Immature natural killer cell (primary cell): ENCODE data around the gene C17orf50. TPM values are rescaled to one million over a fixed set of nuclear protein-coding genes. Genes with fewer than 3 reads are reported as not detected.
A peak's percentile ranks its signal among the peaks of the same experiment; 100 is the strongest.

Experiments
- DNase-seq, 3 donors: peaks; one replicate each; pipeline ENCODE4 v3.0.0; 2022; ENCODE audit warnings: mixed read lengths in 1 of 3
- H3K27ac Mint-ChIP-seq, 6 donors: one replicate each; pipeline ENCODE4 v1.8.0; 2020; ENCODE audit warnings: mixed read lengths in 6 of 6, mild to moderate bottlenecking in 5 of 6, inconsistent platforms in 4 of 6, moderate library complexity in 3 of 6
- H3K27me3 Mint-ChIP-seq, 3 donors: one replicate each; pipeline ENCODE4 v1.8.0; 2020 to 2021; ENCODE audit warnings: low read depth in 3 of 3, mild to moderate bottlenecking in 3 of 3, mixed read lengths in 3 of 3, moderate library complexity in 3 of 3, inconsistent platforms in 1 of 3
- H3K36me3 Mint-ChIP-seq, 3 donors: one replicate each; pipeline ENCODE4 v1.8.0; 2020; ENCODE audit warnings: mixed read lengths in 3 of 3, inconsistent platforms in 2 of 3, mild to moderate bottlenecking in 2 of 3
- H3K4me1 Mint-ChIP-seq, 2 donors: one replicate each; pipeline ENCODE4 v1.8.0; 2020; ENCODE audit warnings: inconsistent platforms in 2 of 2, mild to moderate bottlenecking in 2 of 2, mixed read lengths in 2 of 2, moderate library complexity in 1 of 2
- H3K4me3 Mint-ChIP-seq, 5 donors: one replicate each; pipeline ENCODE4 v1.8.0; 2020; ENCODE audit warnings: mild to moderate bottlenecking in 5 of 5, mixed read lengths in 5 of 5, inconsistent platforms in 3 of 5, moderate library complexity in 3 of 5
- H3K9me3 Mint-ChIP-seq, 6 donors: one replicate each; pipeline ENCODE4 v1.8.0; 2020; ENCODE audit warnings: mild to moderate bottlenecking in 6 of 6, mixed read lengths in 6 of 6, inconsistent platforms in 4 of 6, moderate library complexity in 3 of 6
- polyA plus RNA-seq, 3 donors: library from polyadenylated mRNA; unstranded; fragments of 300-500 nt; fragmentation: Illumina TruSeq; gene quantifications; one replicate each; pipeline ENCODE4 v1.2.3, GENCODE V29; 2021

C17orf50 gene
- polyA plus RNA-seq, 3 donors from 2014 or later = 0.28 to 0.34 TPM; not detected in 1

GRCh38 chr17:35790841-35791240, 30.2 kb downstream of the C17orf50 start:
- Mint-ChIP-seq H3K27ac (no peak overlapping the region), H3K9me3 (no peaks in the 10 kb centered on the region), H3K27me3 (peaks cover 7 to 14% (median 9%) of the 10 kb centered on the region in 3 donors), H3K36me3 (no peaks in the 10 kb centered on the region), H3K4me3 (no peak overlapping the region), H3K4me1 (peaks cover 6% of the 10 kb centered on the region in 2 donors)
- DNase-seq = no peak

GRCh38 chr17:35791681-35792350, 31.1 kb downstream of the C17orf50 start:
- Mint-ChIP-seq H3K36me3 (no peaks in the 10 kb centered on the region), H3K27ac (no peak overlapping the region), H3K9me3 (no peaks in the 10 kb centered on the region), H3K4me1 (peaks cover 11 to 14% of the 10 kb centered on the region in 2 donors), H3K27me3 (peaks cover 11 to 23% (median 14%) of the 10 kb centered on the region in 3 donors), H3K4me3 (no peak overlapping the region)
- DNase-seq = no peak

GRCh38 chr17:35793257-35793656, 32.6 kb downstream of the C17orf50 start:
- Mint-ChIP-seq H3K9me3 (no peaks in the 10 kb centered on the region), H3K36me3 (no peaks in the 10 kb centered on the region), H3K27ac (no peak overlapping the region), H3K4me1 (peaks cover 11 to 14% of the 10 kb centered on the region in 2 donors), H3K4me3 (peak overlapping the region in 2 of 5 donors; percentile 22 to 46), H3K27me3 (peaks cover 11 to 24% (median 18%) of the 10 kb centered on the region in 3 donors)
- no peak for DNase-seq

- DNase-seq = peak; percentile 11 to 20 (median 15)
- Mint-ChIP-seq H3K4me1 (peaks cover 11 to 14% of the 10 kb centered on the region in 2 donors), H3K36me3 (no peaks in the 10 kb centered on the region), H3K4me3 (peak within 1 kb of the TSS; percentile 40 to 68 (median 65)), H3K27me3 (peaks cover 14 to 32% (median 23%) of the 10 kb centered on the region in 3 donors), H3K27ac (no peak within 1 kb of the TSS), H3K9me3 (no peaks in the 10 kb centered on the region)
These were observed 34.6 kb downstream of the C17orf50 start, which contains the start of gene MMP28 for GRCh38 chr17:35795007-35795870. MMP28 (minus strand) TSS chr17:35795641; CDS start chr17:35795377, 264 bp downstream.

GRCh38 chr17:35795871-35796265, 35.2 kb downstream of the C17orf50 start:
- Mint-ChIP-seq H3K9me3 (no peaks in the 10 kb centered on the region), H3K36me3 (no peaks in the 10 kb centered on the region), H3K27ac (no peak overlapping the region), H3K4me3 (peak overlapping the region; percentile 40 to 68 (median 65)), H3K27me3 (peaks cover 14 to 32% (median 23%) of the 10 kb centered on the region in 3 donors), H3K4me1 (peaks cover 11 to 14% of the 10 kb centered on the region in 2 donors)
- no peak for DNase-seq

- H3K27me3 Mint-ChIP-seq = peaks cover 16 to 32% (median 23%) of the 10 kb centered on the region in 3 donors
- no peaks in the 10 kb centered on the region for H3K9me3 Mint-ChIP-seq
- no peak overlapping the region for H3K27ac Mint-ChIP-seq
- no peaks in the 10 kb centered on the region for H3K36me3 Mint-ChIP-seq
- H3K4me3 Mint-ChIP-seq = peak overlapping the region in 1 of 5 donors; percentile 36
- no peak for DNase-seq
- H3K4me1 Mint-ChIP-seq = peaks cover 11 to 14% of the 10 kb centered on the region in 2 donors
These were observed 36.3 kb downstream of the C17orf50 start for GRCh38 chr17:35796942-35797341.

- no peak overlapping the region for H3K27ac Mint-ChIP-seq
- H3K9me3 Mint-ChIP-seq = no peaks in the 10 kb centered on the region
- no peak for DNase-seq
- H3K36me3 Mint-ChIP-seq = no peaks in the 10 kb centered on the region
- H3K4me1 Mint-ChIP-seq = peaks cover 11 to 14% of the 10 kb centered on the region in 2 donors
- H3K4me3 Mint-ChIP-seq = peak overlapping the region in 1 of 5 donors; percentile 36
- peaks cover 16 to 32% (median 23%) of the 10 kb centered on the region in 3 donors for H3K27me3 Mint-ChIP-seq
These were observed 36.7 kb downstream of the C17orf50 start for GRCh38 chr17:35797370-35797769.

- H3K27me3 Mint-ChIP-seq = peaks cover 16 to 32% (median 23%) of the 10 kb centered on the region in 3 donors
- H3K9me3 Mint-ChIP-seq = no peaks in the 10 kb centered on the region
- peaks cover 11 to 14% of the 10 kb centered on the region in 2 donors for H3K4me1 Mint-ChIP-seq
- peak overlapping the region in 1 of 5 donors; percentile 34 for H3K4me3 Mint-ChIP-seq
- no peaks in the 10 kb centered on the region for H3K36me3 Mint-ChIP-seq
- no peak overlapping the region for H3K27ac Mint-ChIP-seq
- DNase-seq = no peak
These were observed 37.2 kb downstream of the C17orf50 start for GRCh38 chr17:35797918-35798317.

GRCh38 chr17:35799942-35800341, 39.3 kb downstream of the C17orf50 start:
- peaks cover 9 to 10% of the 10 kb centered on the region in 2 donors for H3K4me1 Mint-ChIP-seq
- no peak overlapping the region for H3K27ac Mint-ChIP-seq
- no peaks in the 10 kb centered on the region for H3K9me3 Mint-ChIP-seq
- H3K36me3 Mint-ChIP-seq = no peaks in the 10 kb centered on the region
- peaks cover 6 to 26% (median 18%) of the 10 kb centered on the region in 3 donors for H3K27me3 Mint-ChIP-seq
- no peak overlapping the region for H3K4me3 Mint-ChIP-seq
- no peak for DNase-seq

- H3K4me1 Mint-ChIP-seq = no peaks in the 10 kb centered on the region
- no peaks in the 10 kb centered on the region for H3K9me3 Mint-ChIP-seq
- no peak for DNase-seq
- no peak overlapping the region for H3K27ac Mint-ChIP-seq
- no peak overlapping the region for H3K4me3 Mint-ChIP-seq
- no peaks in the 10 kb centered on the region for H3K36me3 Mint-ChIP-seq
- H3K27me3 Mint-ChIP-seq = peaks cover 5 to 16% (median 9%) of the 10 kb centered on the region in 3 donors
These were observed 41.0 kb downstream of the C17orf50 start for GRCh38 chr17:35801583-35802224.

GRCh38 chr17:35804658-35805192, 44.0 kb downstream of the C17orf50 start:
- Mint-ChIP-seq H3K4me1 (peaks cover 14 to 17% of the 10 kb centered on the region in 2 donors), H3K4me3 (no peak overlapping the region), H3K9me3 (no peaks in the 10 kb centered on the region), H3K36me3 (no peaks in the 10 kb centered on the region), H3K27me3 (peaks cover 8 to 16% (median 10%) of the 10 kb centered on the region in 3 donors), H3K27ac (peak overlapping the region in 1 of 6 donors; percentile 41)
- peak; percentile 34 to 47 (median 39) for DNase-seq

GRCh38 chr17:35807371-35808144, 46.9 kb downstream of the C17orf50 start:
- H3K4me1 Mint-ChIP-seq = peaks cover 34 to 44% of the 10 kb centered on the region in 2 donors
- H3K27me3 Mint-ChIP-seq = peaks cover 5 to 19% (median 14%) of the 10 kb centered on the region in 3 donors
- no peaks in the 10 kb centered on the region for H3K36me3 Mint-ChIP-seq
- H3K4me3 Mint-ChIP-seq = peak overlapping the region in 4 of 5 donors; percentile 37 to 98 (median 96)
- no peaks in the 10 kb centered on the region for H3K9me3 Mint-ChIP-seq
- no peak for DNase-seq
- peak overlapping the region; percentile 93 to 99 (median 99) for H3K27ac Mint-ChIP-seq
